Measurements from ENCODE around the gene RCOR3. TPM values are rescaled to one million over a fixed set of nuclear protein-coding genes. Genes with fewer than 3 reads are reported as not detected.

The RCOR3 gene
- total RNA-seq, 1 donor from 2014 or later, result 52.3 TPM

GRCh38 chr1:211336161-211336560, 77.0 kb downstream of the RCOR3 start:
- no peak for ATAC-seq
- Histone ChIP-seq H3K4me1 (no peaks in the 10 kb centered on the region), H3K9me3 (no peaks in the 10 kb centered on the region), H3K27me3 (ENCODE audit: low read depth) (no peaks in the 10 kb centered on the region), H3K4me3 (no peak overlapping the region), H3K27ac (no peak overlapping the region), H3K36me3 (no peaks in the 10 kb centered on the region)
- intact Hi-C loops (cut with DNase I), result no loop called here
- TF ChIP-seq, protein P1, sequence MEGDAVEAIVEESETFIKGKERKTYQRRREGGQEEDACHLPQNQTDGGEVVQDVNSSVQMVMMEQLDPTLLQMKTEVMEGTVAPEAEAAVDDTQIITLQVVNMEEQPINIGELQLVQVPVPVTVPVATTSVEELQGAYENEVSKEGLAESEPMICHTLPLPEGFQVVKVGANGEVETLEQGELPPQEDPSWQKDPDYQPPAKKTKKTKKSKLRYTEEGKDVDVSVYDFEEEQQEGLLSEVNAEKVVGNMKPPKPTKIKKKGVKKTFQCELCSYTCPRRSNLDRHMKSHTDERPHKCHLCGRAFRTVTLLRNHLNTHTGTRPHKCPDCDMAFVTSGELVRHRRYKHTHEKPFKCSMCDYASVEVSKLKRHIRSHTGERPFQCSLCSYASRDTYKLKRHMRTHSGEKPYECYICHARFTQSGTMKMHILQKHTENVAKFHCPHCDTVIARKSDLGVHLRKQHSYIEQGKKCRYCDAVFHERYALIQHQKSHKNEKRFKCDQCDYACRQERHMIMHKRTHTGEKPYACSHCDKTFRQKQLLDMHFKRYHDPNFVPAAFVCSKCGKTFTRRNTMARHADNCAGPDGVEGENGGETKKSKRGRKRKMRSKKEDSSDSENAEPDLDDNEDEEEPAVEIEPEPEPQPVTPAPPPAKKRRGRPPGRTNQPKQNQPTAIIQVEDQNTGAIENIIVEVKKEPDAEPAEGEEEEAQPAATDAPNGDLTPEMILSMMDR (IDR thresholded peaks at IDR 0.05), result no peak
- DNase-seq, result no peak

DNA sequence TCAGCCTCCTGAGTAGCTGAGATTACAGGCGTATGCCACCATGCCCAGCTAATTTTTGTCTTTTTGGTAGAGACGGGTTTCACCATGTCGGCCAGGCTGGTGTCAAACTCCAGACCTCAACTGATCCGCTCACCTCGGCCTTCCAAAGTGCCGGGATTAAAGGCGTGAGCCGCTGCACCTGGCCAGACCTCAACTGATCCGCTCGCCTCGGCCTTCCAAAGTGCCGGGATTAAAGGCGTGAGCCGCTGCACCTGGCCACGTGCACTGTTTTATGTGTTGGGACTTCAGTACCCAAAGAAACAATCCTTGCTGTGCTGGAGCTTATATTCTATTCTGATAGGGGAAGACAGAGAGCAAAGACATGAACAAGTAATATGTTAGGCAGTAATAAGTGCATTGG, 77.6 kb downstream of the RCOR3 start:
- no peak for DNase-seq
- intact Hi-C loops (cut with DNase I), result no loop called here
- no peaks in the 10 kb centered on the region for H3K36me3 ChIP-seq
- ATAC-seq, result no peak
- H3K4me3 ChIP-seq, result no peak overlapping the region
- H3K27ac ChIP-seq, result no peak overlapping the region
- no peaks in the 10 kb centered on the region for H3K9me3 ChIP-seq
- TF ChIP-seq, protein P1 (IDR thresholded peaks at IDR 0.05), result no peak
- H3K4me1 ChIP-seq, result no peaks in the 10 kb centered on the region
- H3K27me3 ChIP-seq (ENCODE audit: low read depth), result no peaks in the 10 kb centered on the region

DNA sequence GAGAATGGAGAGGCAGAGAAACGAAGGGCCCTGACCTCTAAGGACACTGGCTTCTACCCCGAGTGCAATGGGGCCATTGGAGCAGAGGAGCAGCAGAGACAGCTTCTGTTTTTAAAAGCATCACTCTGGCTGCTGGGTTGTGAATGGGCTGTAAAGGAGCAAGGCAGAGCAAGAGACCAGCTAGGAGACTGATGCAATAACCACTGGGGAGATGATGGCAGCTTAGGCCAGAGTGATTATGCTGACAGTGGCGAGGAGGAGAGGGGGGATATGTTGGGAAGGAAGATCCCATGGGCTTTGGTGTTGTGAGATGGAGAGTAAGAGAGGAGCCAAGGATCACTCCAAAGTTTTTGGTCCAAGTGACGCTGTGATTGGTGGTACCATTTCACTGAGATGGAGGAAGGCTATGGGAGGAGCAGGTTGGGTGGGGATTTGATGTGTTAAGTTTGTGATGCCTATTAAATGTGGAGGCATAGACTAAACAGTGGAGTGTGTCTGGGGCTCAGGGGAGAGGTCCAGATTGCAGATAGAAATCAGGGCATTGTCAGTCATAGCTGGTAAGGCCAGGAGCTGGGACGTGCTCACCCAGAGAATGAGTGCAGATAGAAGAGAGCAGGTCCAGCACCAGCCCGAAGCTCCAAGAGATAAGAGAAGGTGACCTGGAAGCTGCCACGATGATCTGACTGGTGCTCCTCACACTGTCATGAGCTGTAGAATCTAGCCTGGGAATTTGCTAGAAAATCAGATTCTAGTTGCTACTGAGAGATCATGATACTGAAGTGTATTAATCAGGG, 78.5 kb downstream of the RCOR3 start:
- intact Hi-C loops (cut with DNase I), result no loop called here
- ATAC-seq (no peak), DNase-seq (no peak)
- Histone ChIP-seq H3K27me3 (ENCODE audit: low read depth) (no peaks in the 10 kb centered on the region), H3K36me3 (no peaks in the 10 kb centered on the region), H3K27ac (no peak overlapping the region), H3K4me3 (no peak overlapping the region), H3K9me3 (no peaks in the 10 kb centered on the region), H3K4me1 (no peaks in the 10 kb centered on the region)
- TF ChIP-seq, protein P1 (IDR thresholded peaks at IDR 0.05), result no peak

- TF ChIP-seq, protein P1 (IDR thresholded peaks at IDR 0.05), result no peak
- H3K4me3 ChIP-seq, result no peak overlapping the region
- H3K4me1 ChIP-seq, result no peaks in the 10 kb centered on the region
- no peak overlapping the region for H3K27ac ChIP-seq
- ATAC-seq, result no peak
- intact Hi-C loops (cut with DNase I), result no loop called here
- H3K27me3 ChIP-seq (ENCODE audit: low read depth), result no peaks in the 10 kb centered on the region
- DNase-seq, result no peak
- no peaks in the 10 kb centered on the region for H3K36me3 ChIP-seq
- no peaks in the 10 kb centered on the region for H3K9me3 ChIP-seq
Observed at GRCh38 chr1:211338224-211338620, 79.1 kb downstream of the RCOR3 start.

GRCh38 chr1:211339631-211340041, 80.5 kb downstream of the RCOR3 start:
- H3K27me3 ChIP-seq (ENCODE audit: low read depth), result no peaks in the 10 kb centered on the region
- no peaks in the 10 kb centered on the region for H3K9me3 ChIP-seq
- intact Hi-C loops (cut with DNase I), result no loop called here
- no peak overlapping the region for H3K27ac ChIP-seq
- H3K36me3 ChIP-seq, result no peaks in the 10 kb centered on the region
- H3K4me1 ChIP-seq, result no peaks in the 10 kb centered on the region
- no peak for DNase-seq
- H3K4me3 ChIP-seq, result no peak overlapping the region
- ATAC-seq, result no peak
- TF ChIP-seq, protein P1 (IDR thresholded peaks at IDR 0.05), result no peak

Data from lower lobe of right lung (tissue), 2 donors.